Measurements from ENCODE around the gene PER2. TPM values are rescaled to one million over a fixed set of nuclear protein-coding genes. Genes with fewer than 3 reads are reported as not detected.

The PER2 gene
- total and polyA plus RNA-seq, 2 donors (not counting 1 experiment from before 2014, with no cell fraction given), result 3.2 to 12.6 TPM

DNA sequence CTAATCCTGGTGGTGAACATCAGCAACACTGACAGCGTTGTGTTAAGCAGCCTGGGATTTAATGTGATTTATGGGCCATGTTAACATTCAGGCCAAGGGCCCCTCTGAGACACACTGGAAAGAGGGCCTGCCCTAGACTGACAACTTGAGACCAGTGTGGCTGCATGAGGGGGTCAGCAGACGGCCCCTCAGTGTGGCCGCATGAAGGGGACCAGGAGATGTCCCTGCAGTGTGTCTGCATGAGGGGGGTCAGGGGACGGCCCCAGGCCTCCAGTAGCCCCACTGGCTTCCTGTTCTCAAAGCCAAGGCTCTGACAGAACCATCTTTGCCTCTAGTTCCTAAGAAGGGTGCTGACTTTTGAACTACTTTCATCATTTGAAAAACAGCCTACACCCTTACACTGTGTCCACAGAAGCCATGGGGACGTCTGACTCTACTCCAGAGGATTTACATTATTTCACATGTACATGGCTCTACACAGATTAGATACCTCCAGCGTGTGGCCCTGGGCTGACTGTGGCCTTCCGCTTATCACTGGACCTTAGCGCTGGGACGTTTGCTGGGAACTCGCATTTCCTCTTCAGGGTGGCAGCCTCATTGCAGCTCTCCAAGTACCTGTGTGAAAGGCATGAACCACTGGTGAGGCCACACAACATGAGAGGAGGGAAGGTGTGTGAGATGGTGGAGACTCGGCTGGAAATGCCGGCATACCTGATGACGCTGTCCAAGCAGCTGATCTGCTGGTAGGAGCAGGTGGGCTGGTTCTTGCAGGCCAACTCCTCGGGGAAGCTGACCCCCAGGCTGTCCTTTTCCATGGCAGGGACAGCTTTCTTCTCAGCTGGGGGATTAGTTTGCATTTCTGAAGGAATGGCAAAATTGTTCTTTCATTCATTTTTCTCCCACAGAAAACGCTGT, 30.4 kb downstream of the PER2 start:
- Mint-ChIP-seq H3K4me1 (no peaks in the 10 kb centered on the region), H3K4me3 (no peak overlapping the region), H3K27me3 (no peaks in the 10 kb centered on the region), H3K9me3 (ENCODE audit: insufficient read depth) (no peaks in the 10 kb centered on the region), H3K27ac (no peak overlapping the region)
- TF ChIP-seq EZH2 (IDR thresholded peaks at IDR 0.05; ENCODE audit: borderline replicate concordance, insufficient read depth, low read depth, low read length, poor library complexity, severe bottlenecking), result no peak
- TF ChIP-seq, protein P1, sequence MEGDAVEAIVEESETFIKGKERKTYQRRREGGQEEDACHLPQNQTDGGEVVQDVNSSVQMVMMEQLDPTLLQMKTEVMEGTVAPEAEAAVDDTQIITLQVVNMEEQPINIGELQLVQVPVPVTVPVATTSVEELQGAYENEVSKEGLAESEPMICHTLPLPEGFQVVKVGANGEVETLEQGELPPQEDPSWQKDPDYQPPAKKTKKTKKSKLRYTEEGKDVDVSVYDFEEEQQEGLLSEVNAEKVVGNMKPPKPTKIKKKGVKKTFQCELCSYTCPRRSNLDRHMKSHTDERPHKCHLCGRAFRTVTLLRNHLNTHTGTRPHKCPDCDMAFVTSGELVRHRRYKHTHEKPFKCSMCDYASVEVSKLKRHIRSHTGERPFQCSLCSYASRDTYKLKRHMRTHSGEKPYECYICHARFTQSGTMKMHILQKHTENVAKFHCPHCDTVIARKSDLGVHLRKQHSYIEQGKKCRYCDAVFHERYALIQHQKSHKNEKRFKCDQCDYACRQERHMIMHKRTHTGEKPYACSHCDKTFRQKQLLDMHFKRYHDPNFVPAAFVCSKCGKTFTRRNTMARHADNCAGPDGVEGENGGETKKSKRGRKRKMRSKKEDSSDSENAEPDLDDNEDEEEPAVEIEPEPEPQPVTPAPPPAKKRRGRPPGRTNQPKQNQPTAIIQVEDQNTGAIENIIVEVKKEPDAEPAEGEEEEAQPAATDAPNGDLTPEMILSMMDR (IDR thresholded peaks at IDR 0.05), result no peak
- no peak overlapping the region for H3K4me2 ChIP-seq (replicated peaks; ENCODE audit: low read depth, low read length, poor library complexity, severe bottlenecking)
- no peaks in the 10 kb centered on the region for H3K4me1 ChIP-seq (ENCODE audit: control insufficient read depth in 2 of 2, insufficient read depth in 2 of 2, low read length in 2 of 2)
- H2AFZ ChIP-seq (ENCODE audit: insufficient read depth, low read depth, low read length, poor library complexity, severe bottlenecking), result no peak overlapping the region
- intact Hi-C loops (cut with micrococcal nuclease), result loop anchor here (5.0 kb wide), 1 partner anchor 529 kb away; no protein-coding TSS in a partner anchor
- H3K4me3 ChIP-seq (ENCODE audit: control extremely low read depth in 1 of 5, extremely low read depth in 1 of 5, insufficient read depth in 1 of 5, low read depth in 2 of 5, low read length in 4 of 5), result no peak overlapping the region
- no peak for DNase-seq
- ATAC-seq (ENCODE audit: low read depth), result no peak
- CTCF ChIA-PET, result interaction anchor here (0.9 kb wide), 1 partner anchor 28 kb away, joined by 3 read pairs; no protein-coding TSS in a partner anchor
- no peaks in the 10 kb centered on the region for H3K27me3 ChIP-seq (replicated peaks in 1 of 4; ENCODE audit: control extremely low read depth in 1 of 4, control insufficient read depth in 3 of 4, insufficient read depth in 4 of 4, low read length in 3 of 4)
- H3K27ac ChIP-seq (ENCODE audit: low read length in 2 of 2), result no peak overlapping the region
- no peaks in the 10 kb centered on the region for H3K9me3 ChIP-seq (ENCODE audit: control extremely low read depth in 1 of 3, control insufficient read depth in 2 of 3, insufficient read depth in 1 of 3, low read length in 2 of 3)
- 96% methylated on average over 14 of the region's 15 CpGs for WGBS (ENCODE audit: insufficient coverage)
- POLR2A ChIA-PET, result no interaction called here
- H4K20me1 ChIP-seq (ENCODE audit: control insufficient read depth, insufficient read depth, low read length, poor library complexity, severe bottlenecking), result no peaks in the 10 kb centered on the region
- peaks cover 0 to 41% of the 10 kb centered on the region in 2 experiments for H3K36me3 ChIP-seq (replicated peaks in 1 of 2; ENCODE audit: control extremely low read depth in 1 of 2, control insufficient read depth in 1 of 2, extremely low read depth in 1 of 2, insufficient read depth in 2 of 2, low read length in 1 of 2)
- H3K9ac ChIP-seq (ENCODE audit: low read length), result no peak overlapping the region
- H3K79me2 ChIP-seq (ENCODE audit: control insufficient read depth, insufficient read depth, low read length), result no peaks in the 10 kb centered on the region

DNA sequence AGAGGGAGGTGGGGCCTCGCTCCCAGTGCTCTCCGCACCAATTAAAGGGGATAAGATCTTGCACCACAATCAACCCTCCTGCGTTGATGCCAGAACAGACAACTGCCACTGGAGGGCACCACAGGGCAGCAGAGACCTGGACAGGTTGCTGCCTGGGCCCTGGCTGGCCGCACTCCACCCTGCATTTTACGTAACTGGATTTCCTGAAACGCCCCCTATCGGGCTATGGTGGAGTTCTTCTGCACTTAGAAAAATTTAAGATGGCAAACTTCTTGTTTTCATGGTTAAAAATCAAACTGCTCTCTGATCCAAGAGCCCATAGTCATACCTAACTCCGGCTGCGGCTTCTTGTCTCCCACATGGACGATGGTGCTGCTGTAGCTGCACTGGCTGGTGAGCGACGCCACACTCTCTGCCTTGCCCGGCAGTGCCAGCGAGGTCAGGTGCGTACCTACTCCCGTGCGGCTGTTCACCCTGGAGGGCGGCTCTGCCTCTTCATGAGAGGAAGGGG, 31.8 kb downstream of the PER2 start:
- peak; percentile 97 for ATAC-seq (ENCODE audit: low read depth)
- POLR2A ChIA-PET, result no interaction called here
- WGBS (ENCODE audit: insufficient coverage), result 73% methylated on average over 17 of the region's 18 CpGs
- CTCF ChIA-PET, result interaction anchor here (1.4 to 2.3 kb wide), 3 partner anchors 12 to 399 kb away, joined by 4 to 6 read pairs (median 5); no protein-coding TSS in a partner anchor
- Histone ChIP-seq H3K27me3 (replicated peaks in 1 of 4; ENCODE audit: control extremely low read depth in 1 of 4, control insufficient read depth in 3 of 4, insufficient read depth in 4 of 4, low read length in 3 of 4) (no peaks in the 10 kb centered on the region), H3K9me3 (ENCODE audit: control extremely low read depth in 1 of 3, control insufficient read depth in 2 of 3, insufficient read depth in 1 of 3, low read length in 2 of 3) (no peaks in the 10 kb centered on the region), H3K36me3 (replicated peaks in 1 of 2; ENCODE audit: control extremely low read depth in 1 of 2, control insufficient read depth in 1 of 2, extremely low read depth in 1 of 2, insufficient read depth in 2 of 2, low read length in 1 of 2) (peaks cover 0 to 41% of the 10 kb centered on the region in 2 experiments), H3K79me2 (ENCODE audit: control insufficient read depth, insufficient read depth, low read length) (no peaks in the 10 kb centered on the region), H3K4me2 (replicated peaks; ENCODE audit: low read depth, low read length, poor library complexity, severe bottlenecking) (no peak overlapping the region), H3K27ac (ENCODE audit: low read length in 2 of 2) (no peak overlapping the region), H3K4me3 (ENCODE audit: control extremely low read depth in 1 of 5, extremely low read depth in 1 of 5, insufficient read depth in 1 of 5, low read depth in 2 of 5, low read length in 4 of 5) (no peak overlapping the region), H3K4me1 (ENCODE audit: control insufficient read depth in 2 of 2, insufficient read depth in 2 of 2, low read length in 2 of 2) (no peaks in the 10 kb centered on the region), H2AFZ (ENCODE audit: insufficient read depth, low read depth, low read length, poor library complexity, severe bottlenecking) (no peak overlapping the region), H3K9ac (ENCODE audit: low read length) (no peak overlapping the region), H4K20me1 (ENCODE audit: control insufficient read depth, insufficient read depth, low read length, poor library complexity, severe bottlenecking) (no peaks in the 10 kb centered on the region)
- Mint-ChIP-seq H3K9me3 (ENCODE audit: insufficient read depth) (no peaks in the 10 kb centered on the region), H3K27me3 (no peaks in the 10 kb centered on the region), H3K4me3 (no peak overlapping the region), H3K4me1 (no peaks in the 10 kb centered on the region), H3K27ac (no peak overlapping the region)
- intact Hi-C loops (cut with micrococcal nuclease), result loop anchor here (5.0 kb wide), 1 partner anchor 531 kb away; no protein-coding TSS in a partner anchor
- no peak for TF ChIP-seq EZH2 (IDR thresholded peaks at IDR 0.05; ENCODE audit: borderline replicate concordance, insufficient read depth, low read depth, low read length, poor library complexity, severe bottlenecking)
- TF ChIP-seq, protein P1 (IDR thresholded peaks at IDR 0.05), result peak; percentile 78
- DNase-seq, result peak; percentile 73

All from B cell (primary cell).